ENCODE data around the gene FLT1.

The FLT1 gene

GRCh38 chr13:28268800-28269223 lies 226.1 kb downstream of the FLT1 start:
- TF ChIP-seq, protein P1, sequence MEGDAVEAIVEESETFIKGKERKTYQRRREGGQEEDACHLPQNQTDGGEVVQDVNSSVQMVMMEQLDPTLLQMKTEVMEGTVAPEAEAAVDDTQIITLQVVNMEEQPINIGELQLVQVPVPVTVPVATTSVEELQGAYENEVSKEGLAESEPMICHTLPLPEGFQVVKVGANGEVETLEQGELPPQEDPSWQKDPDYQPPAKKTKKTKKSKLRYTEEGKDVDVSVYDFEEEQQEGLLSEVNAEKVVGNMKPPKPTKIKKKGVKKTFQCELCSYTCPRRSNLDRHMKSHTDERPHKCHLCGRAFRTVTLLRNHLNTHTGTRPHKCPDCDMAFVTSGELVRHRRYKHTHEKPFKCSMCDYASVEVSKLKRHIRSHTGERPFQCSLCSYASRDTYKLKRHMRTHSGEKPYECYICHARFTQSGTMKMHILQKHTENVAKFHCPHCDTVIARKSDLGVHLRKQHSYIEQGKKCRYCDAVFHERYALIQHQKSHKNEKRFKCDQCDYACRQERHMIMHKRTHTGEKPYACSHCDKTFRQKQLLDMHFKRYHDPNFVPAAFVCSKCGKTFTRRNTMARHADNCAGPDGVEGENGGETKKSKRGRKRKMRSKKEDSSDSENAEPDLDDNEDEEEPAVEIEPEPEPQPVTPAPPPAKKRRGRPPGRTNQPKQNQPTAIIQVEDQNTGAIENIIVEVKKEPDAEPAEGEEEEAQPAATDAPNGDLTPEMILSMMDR (IDR thresholded peaks at IDR 0.05) = no peak

GRCh38 chr13:28267497-28267896 lies 227.4 kb downstream of the FLT1 start:
- TF ChIP-seq, protein P1 (IDR thresholded peaks at IDR 0.05) = no peak

DNA sequence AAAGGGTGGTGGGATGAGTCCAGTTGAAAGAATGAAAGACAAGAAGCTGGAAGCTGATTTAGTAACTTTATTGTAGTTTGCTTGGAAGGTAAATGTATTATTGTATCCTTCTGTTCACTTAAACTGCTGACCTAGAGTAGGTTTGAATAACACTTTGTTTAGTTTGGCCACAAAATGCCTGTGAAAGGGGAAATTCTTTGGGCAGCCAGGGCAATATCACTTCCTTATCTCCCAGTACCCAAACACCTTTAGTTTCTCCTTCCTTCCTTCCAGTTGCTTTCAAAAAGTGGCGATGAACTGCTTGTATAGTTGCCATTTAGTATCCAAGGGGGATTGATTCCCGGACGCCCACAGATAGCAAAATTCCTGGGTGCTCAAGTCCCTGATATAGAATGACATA lies 236.5 kb downstream of the FLT1 start:
- TF ChIP-seq, protein P1 (IDR thresholded peaks at IDR 0.05) = no peak

GRCh38 chr13:28257305-28257704 lies 237.6 kb downstream of the FLT1 start:
- TF ChIP-seq, protein P1 (IDR thresholded peaks at IDR 0.05) = no peak

DNA sequence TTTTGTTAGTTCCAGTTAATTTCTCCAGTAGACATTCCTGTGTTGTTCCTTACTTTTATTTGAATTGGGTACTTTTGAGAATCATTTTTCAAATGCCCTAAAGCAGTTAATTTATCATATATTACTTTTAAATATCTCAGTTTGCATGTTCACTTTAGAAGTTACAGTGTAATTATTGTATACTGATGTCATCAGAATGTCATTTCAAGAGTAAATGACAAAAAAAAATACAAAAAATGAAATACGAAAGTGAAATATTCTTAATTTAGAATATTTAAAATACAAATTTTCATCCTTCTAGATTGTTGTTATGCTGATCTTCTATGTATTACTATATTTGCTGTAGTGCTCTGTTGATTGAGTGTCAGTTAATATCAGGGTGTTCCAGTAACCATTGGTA lies 242.4 kb downstream of the FLT1 start:
- TF ChIP-seq, protein P1 (IDR thresholded peaks at IDR 0.05) = no peak

- TF ChIP-seq, protein P1 (IDR thresholded peaks at IDR 0.05) = no peak
Observed at GRCh38 chr13:28251466-28251865, 243.5 kb downstream of the FLT1 start.

- TF ChIP-seq, protein P1 (IDR thresholded peaks at IDR 0.05) = no peak
Observed at GRCh38 chr13:28250542-28250941, 244.4 kb downstream of the FLT1 start.
